ENCODE data around the gene PPIC.
"Not testable (repeated sequence)": the region's sequence is repeated elsewhere in the genome, so short reads cannot be mapped to it uniquely, and the experiment has no call there.

Gene PPIC

DNA sequence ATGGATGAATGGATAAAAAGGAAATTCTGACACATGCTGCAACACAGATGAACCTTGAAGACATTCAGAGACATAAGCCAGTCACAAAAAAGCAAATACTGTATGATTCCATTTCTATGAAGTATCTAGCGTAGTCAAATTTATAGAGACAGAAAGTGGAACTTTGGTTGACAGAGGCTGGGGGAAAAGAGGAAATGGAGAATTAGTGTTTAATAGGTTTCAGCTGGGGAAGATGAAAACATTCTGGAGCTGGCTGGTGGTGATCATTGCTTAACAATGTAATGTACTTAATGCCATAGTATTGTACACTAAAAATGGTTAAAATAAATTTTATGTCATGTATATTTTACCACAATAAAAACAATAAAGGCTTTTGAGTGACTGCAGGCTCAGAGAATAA is 24.2 kb downstream of the PPIC start:
- DNase-seq (ENCODE audit: extremely low read depth in 1 of 2, low read depth in 1 of 2): no peak

DNA sequence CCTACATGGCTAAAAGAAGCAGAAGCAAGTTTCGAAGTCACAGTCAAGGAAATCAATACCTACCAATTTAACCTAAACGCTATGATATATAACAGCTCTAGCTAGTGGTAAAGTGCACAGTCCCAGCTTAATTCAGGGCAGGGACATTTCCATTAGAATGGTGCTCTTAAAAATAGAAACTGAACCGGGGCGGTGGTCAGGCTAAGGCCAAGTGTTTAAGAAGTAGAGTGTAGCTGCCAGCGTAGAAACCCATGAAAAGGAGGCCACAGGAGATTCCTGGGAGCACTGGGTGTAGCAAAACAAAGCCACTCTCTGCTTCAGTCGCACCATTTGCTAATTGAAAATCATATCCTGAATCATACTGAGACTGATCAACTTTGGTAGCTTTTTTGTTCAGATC is 28.8 kb downstream of the PPIC start:
- DNase-seq (ENCODE audit: extremely low read depth in 1 of 2, low read depth in 1 of 2): no peak

DNA sequence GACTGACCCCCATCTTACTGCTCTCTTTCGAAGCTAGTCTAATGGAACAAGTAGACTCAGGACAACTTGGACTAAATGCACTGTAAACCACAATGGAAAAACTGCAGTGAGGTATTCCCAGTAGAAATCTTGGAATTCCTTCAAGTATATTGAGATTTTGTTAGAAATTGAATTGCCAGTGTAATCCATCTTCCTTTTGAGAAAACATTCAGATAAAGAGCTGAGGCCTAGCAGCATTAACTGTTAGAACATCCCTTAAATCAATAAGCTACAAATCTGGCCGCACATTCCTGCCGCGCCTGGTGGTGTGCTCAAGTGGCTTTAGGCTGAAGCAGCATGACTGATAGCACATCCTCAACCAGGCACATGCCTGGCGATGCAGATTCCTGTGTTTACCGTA is 29.3 kb downstream of the PPIC start:
- DNase-seq (ENCODE audit: extremely low read depth in 1 of 2, low read depth in 1 of 2): no peak

DNA sequence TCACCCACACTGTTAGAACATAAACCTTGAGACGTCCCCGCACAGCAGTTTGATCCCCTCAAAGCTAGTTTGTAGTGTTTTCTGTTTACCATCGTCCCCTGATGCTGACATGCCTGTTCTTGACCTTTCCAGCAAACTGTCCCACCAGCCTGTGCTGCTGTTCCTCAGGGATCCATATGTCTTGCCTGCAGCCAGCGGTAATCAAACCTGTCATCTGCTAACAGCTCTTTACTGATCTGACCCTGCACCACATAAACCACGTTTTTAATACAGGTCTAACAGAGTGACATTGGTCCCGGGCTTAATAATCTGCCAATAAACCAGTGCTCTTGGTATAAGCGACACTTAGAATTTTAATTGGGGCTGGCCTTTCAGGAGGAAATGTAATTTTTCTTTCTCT is 34.7 kb downstream of the PPIC start:
- DNase-seq (ENCODE audit: extremely low read depth in 1 of 2, low read depth in 1 of 2): no peak

DNA sequence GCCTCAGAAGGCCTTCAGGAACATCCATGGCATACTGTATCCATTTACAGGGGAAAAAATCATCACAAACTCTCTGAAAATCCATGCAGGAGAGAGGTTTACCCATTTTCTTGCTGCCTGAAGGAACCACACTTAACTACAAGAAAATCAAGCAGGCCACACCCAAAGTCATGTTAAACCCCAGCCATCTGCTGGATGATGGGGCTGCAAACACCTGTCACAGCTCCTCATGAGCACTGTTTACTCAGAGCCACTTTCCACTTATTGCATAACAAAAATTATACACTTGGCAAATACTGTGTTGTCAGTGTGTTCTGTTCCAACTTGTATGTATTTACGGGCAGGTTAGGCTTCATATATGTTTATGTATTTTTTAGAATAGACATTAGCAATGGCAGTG is 35.8 kb downstream of the PPIC start:
- DNase-seq (ENCODE audit: extremely low read depth in 1 of 2, low read depth in 1 of 2): no peak

DNA sequence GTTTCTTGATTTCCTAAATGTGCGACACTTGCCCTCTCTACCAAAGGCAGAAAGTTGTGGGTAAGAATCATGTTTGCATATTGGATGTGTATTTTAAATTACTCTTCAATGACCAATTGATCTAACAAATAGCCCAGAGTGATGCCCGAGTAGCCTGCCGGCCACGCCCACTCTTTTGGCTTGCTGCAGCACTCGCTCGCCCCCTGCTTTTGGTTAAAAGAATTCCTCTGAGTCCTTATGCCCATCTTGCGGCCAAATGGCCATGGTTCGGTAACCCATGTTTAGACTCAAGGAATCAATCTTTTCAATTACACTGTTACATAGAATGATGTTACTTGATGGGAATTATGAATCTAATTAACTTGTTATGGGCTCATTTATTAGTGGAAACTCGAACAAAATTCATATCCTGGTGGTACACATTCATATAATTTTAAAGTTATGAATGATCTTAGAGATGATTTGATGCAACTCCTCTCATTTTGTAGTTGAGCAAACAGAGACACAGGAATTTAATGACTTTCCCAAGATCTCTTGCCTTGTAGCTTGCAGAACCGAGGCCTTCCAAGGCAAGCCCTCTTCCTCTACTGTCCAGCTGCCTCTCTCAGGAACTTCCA is 36.5 kb downstream of the PPIC start:
- DNase-seq (ENCODE audit: extremely low read depth in 1 of 2, low read depth in 1 of 2): peak in 1 of 2 donors; percentile 2

DNA sequence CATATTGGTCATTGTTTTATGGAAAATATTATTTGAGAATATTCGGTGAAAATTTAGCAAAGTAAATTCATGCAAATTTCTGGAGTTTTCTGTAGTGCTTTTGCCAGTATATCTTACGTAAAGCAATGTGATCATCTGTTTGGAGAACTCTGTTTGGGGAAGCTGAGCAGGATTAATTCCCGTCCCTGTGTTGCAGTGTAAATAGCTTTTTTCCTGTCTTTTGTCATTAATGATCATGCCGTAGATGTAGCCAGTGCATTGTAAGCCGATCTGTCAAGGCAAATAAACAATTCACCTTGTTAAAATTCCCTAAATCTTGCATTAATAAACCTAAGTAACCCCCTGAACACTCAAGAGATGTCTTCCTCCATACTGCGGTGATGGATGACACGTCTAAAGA is 39.2 kb downstream of the PPIC start:
- no peak for DNase-seq (ENCODE audit: extremely low read depth in 1 of 2, low read depth in 1 of 2)

DNA sequence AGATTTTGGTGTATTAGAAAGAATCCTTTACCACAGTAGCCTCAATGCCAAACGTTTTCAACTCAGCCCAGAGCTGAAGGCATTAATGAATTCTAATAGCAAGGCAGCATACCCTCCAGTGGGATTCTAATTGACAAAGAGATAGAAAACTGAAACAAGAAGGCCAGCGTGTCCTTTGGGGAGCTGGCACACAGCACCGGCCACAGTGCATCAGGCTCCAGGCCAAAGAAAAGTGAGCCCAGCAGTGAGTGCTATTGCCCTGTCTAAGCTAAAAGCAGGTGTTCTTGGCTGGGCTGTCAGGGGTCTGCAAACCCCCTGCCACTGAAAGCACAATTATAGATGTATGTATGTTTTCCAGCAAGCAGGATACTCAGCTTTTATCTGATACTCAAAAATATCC is 40.4 kb downstream of the PPIC start:
- DNase-seq (ENCODE audit: extremely low read depth in 1 of 2, low read depth in 1 of 2): no peak

DNA sequence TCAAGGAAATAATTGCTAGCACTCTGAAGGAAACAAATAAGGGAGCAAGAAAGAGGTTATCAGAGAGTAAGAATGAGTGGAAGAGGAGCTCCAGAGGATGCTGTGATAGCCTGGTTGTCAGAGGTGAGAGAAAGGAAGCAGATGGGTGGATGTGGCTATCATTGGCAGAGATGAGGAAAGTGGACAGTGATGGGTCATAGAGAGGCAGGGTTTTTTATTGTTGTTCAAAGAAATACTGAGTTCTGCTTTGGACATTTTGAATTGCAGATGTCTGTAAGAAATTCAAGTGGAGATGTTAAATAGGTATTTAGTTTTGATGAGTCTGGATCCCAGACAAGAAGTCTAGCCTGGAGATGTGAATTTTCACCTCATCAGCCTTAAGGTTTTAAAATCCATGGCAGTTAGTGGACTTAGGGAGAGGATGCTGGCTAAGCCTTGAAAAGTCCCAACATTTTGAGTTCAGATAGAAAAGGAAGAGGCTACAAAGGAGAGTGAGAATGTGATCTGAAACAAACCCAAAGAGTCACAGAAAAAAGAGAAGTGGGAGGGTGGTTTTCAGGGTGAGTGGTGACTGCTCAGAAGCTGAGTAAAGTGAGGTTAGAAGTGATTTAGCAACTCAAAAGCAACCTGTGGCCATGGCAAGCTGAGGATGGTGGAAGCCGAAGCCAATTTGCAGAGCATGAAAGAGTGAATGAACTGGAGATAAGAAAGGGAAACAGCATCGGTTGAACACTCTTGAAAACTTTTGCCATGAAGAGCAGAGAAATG is 50.4 kb downstream of the PPIC start:
- DNase-seq (ENCODE audit: extremely low read depth in 1 of 2, low read depth in 1 of 2): no peak

DNA sequence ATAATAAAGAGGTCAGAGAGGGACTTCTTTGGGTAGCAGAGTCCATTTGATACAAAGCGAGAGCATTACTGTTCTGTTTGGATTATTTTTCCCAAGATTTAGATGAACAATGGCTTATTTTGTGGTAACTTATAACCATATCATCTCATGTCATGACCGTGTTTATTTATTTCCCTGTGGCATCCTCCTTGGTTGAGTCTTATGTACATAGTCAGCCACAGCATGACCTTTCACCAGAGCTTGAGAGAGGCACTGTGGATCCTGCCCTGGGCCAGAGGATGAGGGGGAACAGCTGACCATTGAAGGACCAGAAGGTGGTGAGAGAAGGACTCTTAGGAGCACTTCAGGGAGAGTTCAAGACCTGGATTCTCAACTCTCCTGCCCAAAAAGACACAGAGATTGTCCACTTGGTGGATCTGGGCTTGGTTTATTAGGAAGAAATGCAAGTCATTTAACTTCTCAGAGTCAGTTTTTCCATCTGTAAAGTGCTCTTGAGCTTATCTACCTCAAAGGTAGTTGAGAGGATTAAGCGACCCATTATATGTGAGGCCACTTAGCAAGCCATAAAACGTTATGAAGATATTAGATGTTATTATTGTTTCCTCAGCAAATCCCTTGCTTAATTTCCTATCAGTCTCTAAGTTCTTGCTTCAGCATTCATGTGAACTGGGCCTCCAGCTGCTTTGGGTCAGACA is 51.4 kb downstream of the PPIC start:
- DNase-seq (ENCODE audit: extremely low read depth in 1 of 2, low read depth in 1 of 2): no peak

DNA sequence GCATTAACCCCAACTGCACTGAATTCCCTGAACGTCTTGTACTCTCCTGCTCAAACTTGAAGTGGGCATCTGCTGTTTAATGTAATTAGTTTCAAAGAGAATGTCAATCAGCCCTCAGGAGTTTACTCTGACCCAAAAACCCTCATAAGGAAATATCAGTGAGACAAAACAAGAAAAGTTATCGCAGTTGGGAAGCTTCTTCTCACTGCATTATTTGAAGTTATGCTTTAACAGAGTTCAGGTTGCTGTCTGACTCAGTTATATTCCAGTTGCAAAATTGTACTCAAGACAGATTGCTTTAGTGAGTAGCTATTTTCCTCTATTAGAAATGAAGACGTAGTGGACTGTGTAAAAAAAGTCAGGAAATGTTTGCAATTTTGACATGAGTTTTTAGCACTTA is 52.1 kb downstream of the PPIC start:
- no peak for DNase-seq (ENCODE audit: extremely low read depth in 1 of 2, low read depth in 1 of 2)

DNA sequence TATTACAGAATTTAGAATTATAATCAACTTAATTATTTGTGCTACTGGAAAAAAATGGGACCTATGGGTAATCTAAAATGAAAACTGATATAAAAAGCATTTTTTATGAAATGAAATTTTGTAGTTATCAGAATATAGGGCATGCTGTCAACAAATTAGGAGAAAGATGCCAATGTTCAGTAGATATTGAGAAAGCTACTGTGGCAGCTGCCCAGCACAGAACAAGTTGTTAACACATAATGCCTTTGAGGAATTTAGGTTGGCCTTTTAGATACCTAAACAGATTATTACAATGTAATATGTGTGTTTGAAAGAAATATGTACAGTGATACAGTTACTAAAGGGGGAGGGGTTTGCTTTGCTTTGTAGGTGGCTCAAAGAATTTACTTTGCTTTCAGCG is 54.1 kb downstream of the PPIC start:
- no peak for DNase-seq (ENCODE audit: extremely low read depth in 1 of 2, low read depth in 1 of 2)

DNA sequence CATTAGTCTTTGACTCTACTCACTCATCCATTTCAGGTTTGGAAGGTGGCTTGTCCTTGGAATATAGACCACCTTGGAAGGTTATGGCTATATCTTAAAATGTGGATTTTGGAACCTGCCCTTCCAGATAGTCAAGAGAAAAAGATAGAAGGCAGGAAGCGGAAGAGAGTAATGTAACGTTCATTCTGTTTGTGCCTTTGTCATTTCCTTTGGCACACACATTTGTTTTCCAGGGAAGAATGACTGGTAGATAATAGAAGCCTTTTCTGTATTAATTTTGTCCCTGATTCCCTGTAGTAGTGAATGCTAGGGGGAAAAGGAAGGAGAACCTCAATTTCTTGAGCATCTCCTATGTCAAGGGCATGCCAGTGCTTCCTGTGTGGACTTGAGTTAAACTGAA is 54.7 kb downstream of the PPIC start:
- no peak for DNase-seq (ENCODE audit: extremely low read depth in 1 of 2, low read depth in 1 of 2)

DNA sequence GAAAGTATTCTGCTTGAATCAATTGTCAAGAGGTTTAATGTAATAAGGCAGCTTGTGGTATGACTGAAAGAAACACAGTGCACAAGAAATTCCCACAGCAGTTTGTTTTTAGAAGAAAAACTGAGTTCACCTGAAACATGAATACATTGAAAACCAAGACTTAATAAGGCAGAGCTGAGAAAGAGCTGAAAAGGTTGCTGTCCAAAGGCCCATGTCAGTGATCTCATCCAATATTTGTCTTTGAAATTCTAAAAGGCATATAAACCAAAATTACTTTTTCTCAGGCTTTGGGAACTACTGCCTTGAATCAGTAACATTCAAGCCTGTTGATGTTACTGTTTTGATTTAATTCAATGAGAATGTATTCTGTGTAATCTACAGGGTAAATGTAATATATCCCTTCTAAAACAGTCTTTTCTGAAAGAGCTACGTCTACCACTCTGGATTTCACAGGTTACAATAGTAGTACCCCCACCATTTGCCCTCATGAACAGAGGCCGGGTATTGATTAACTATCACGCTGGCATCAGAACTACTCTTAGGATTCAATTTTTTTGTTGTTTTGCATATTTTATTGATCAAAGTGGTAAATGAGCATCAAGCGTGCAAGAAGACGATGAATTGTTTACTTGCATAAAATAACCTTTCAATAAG is 57.8 kb downstream of the PPIC start:
- DNase-seq (ENCODE audit: extremely low read depth in 1 of 2, low read depth in 1 of 2): no peak

DNA sequence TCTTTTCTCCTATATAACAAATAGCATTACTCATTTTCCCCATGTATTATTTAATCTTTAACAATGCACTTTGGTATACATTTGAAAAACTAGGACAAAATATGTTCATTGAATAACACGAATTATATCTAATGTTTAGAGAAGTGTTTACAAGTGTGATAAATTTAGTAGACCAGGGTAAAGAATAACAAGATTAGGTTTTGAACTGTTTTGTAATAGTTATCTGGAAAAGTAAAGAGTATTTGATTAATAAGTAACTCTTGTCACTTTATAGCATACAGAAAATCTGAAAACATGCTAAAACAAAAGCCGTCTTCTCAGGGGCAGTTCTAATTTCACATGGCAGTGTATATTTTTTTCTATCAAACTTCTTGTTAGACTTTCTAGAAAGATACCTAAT is 58.5 kb downstream of the PPIC start:
- DNase-seq (ENCODE audit: extremely low read depth in 1 of 2, low read depth in 1 of 2): no peak

DNA sequence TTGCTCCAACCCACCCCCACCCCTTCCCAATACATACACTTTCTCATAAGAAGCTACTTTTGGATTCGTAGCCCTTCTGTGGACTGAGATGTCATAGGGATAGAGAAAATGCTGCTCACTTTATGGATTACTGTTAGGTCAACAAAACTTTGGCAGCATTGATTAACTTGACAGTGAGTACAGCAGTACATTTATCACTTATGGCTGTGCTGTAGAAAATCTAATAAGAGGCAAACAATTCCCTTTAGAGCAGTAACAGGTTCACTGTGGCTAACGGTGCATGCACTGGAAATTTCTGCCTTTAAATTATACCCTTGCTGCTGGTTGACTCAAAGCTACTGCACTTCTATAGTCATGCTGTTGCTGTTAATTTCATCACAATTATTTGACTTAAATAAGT is 59.2 kb downstream of the PPIC start:
- DNase-seq (ENCODE audit: extremely low read depth in 1 of 2, low read depth in 1 of 2): no peak

DNA sequence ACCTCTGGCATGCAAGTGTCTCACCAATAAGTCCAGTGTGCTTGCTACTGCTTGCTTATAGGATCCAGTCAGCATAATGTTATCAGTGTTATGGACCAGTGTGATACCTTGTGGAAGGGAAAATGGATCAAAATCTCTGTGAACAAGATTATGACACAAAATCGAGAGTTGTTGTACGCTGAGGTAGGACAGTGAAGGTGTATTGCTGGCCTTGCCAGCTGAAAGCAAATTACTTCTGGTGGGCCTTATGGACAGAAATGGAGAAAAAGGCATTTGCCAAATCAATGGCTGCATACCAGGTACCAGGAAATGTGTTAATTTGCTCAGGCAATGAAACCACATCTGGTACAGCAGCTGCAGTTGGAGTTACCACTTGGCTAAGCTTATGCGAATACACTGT is 62.3 kb downstream of the PPIC start:
- not testable (repeated sequence) for DNase-seq (ENCODE audit: extremely low read depth in 1 of 2, low read depth in 1 of 2)

DNA sequence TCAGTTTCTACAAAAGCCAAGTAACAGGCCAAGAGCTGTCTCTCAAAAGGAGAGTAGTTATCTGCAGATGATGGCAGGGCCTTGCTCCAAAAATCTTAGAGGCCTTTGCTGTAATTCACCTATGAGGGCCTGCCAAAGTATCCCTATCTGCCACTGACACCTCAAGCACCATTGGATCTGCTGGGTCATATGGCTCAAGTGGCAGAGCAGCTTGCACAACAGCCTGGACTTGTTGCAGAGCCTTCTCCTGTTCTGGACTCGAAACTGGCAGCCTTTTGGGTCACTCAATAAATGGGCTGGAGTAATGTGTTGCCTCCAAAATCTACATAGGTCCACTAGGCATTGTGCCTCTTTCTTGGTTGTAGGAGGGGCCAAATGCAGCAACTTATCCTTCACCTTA is 62.8 kb downstream of the PPIC start:
- not testable (repeated sequence) for DNase-seq (ENCODE audit: extremely low read depth in 1 of 2, low read depth in 1 of 2)

All from stimulated activated CD8-positive, alpha-beta memory T cell treated with anti-CD3 and anti-CD28 coated beads, Interleukin-7, amount 100 ng/mL, for 48 hours (primary cell).